UCSD-AML1 (cell line): Measurements from ENCODE around the gene IDH3A.

Experiments
- DNase-seq: peaks from one replicate; lab custom pipeline; 2025; ENCODE audit not compliant: unreplicated experiment; lab: John Stamatoyannopoulos, UW

The IDH3A gene

DNA sequence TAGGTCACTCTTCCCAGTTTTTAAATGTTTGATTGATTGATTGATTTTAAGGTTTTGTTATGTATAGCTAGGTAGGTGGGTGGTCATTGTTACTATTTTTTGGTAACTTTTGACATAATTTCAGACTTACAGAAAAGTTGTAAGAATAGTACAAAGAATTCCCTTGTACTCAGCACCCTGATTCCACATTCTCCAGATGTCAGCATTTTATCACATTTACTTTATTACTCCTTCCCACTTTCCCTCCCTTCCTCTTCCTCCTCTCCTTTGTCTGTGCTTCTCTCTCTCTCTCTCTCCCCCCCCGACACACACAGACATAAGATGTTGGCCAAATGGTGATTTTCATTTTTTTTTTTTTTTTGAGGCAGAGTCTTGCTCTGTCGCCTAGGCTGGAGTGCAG, 14.8 kb downstream of the IDH3A start:
- DNase-seq, result no peak

DNA sequence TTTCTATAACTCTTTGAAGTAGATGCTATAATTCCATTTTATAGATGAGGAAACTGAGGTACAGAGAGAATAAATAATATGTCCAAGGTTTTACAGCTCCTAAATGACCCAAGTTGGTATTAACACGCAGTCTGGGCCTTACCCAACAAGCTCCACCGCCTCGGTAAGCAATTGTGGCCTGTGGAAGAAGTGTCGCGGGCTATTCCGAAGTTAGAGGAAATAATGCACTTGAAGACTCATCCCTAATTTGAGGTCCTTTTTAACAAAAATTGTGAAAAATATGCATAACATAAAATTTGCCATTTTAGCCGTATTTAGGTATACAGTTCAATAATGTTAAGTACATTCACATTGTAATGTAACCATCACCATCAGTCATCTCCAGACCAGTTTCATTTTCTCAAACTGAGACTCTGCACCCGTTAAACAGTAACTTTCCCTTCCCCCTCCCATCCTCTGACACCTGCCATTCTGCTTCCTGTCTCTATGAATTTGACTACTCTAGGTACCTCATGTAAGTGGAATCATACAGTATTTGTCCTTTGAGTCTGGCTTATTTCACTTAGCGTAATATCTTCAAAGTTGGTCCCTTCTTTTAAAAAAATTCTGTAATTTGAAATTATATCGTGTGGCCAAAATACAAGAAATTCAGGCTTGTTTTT, 18.2 kb downstream of the IDH3A start:
- no peak for DNase-seq

DNA sequence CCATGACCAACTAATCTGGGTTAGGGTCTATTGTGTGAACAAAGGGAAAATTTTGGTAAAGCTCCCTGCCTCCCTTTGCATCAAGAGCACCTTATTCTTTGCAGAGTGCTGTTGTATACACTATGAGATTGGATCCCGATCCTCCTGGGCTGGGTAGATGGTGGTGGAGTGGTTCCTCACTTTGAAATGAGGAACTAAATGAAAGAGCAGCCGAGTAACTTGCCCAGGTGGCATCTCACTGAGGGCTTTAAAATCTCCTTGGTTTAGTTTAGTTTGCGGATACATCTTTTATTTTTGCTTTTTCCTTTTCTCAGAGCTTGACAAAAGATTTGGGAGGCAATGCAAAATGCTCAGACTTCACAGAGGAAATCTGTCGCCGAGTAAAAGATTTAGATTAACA, 19.4 kb downstream of the IDH3A start:
- DNase-seq, result no peak

DNA sequence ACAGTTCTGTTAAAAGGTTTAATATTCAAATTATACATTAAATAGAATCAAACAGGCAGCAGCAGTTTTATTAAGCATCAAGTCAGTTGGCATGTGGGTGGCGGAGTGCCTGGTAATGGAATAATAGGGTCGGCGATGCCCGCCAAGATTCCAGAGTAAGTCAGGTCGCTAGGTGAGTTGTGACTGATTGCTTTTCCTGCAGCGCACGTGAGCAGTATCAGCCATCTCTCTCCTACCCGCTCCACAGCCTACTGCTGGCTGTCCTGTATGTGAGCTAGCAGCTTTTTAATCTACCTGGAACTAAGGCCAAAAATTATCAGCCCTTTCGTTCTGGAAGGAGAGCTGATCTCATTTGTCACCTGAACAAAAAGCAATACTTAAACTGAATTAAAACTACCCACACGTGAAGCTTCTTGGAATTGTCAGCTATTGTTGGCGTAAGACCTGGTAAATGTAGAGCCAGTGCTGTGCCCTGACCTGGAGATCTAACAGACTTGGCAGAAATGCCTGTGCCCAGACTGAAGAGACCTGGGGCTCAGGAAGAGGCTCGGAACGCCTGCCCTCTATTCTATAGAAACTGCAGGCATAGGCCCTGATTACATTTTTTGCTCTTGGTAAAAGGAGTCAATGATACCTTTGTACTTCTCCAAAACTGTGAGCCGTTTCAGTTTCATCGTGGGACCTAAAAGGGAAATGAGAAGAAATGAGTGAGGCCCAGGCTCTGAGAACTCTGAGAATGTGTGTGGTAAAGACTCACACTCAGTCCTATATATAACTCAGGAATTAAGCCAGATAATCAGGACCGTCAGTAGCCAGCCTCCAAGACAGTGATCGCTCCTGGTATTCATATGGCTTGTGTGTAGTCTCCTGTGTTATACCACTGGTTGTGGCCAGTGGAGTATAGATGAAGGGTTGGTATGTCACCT, 21.9 kb downstream of the IDH3A start:
- no peak for DNase-seq

DNA sequence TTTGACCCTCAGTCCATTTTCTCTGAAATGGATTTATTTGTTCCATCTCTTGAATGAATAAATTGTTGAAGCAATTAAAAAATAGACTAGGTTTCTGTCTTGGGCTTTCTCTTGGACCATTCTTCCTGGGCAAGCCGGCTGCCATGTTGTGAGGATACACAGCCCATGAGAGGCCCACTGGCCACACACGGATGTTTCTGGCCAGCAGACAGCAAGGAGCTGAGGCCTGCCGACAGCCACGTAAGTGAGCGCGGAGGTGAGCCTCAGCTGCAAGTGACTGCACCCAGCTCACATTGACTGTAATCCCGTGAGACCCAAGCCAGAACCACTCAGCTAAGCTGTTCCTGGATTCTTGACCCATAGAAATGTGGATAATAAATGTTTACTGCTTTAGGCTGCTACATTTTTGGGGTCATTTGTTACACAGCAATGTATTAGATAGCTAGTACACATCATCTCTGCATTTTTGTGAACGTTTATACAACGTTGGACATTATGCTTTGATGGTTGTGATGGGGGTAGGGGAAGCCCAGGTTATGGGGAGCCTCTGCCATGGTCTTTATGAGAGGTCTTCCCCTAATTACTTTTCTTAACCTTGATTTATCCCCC, 22.8 kb downstream of the IDH3A start:
- no peak for DNase-seq

DNA sequence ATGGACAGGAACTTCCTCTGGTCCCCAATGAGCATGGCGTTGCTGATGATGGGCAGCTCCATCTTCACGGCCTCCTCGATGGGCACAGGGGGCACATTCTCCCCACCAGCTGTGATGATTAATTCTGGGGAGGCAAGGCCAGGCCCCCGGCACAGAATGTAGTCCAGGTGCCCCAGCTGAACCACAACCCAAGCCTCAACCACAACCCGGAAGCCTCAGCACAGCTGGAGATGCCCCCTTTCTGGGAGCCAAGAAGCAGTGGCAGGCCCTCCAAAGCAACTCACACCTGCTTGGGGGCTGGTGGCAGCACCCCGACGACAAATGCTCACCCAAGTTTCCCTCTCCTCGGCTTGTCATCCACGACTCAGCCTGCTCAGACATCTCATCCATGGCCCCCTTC, 25.2 kb downstream of the IDH3A start:
- DNase-seq, result peak; percentile 26

DNA sequence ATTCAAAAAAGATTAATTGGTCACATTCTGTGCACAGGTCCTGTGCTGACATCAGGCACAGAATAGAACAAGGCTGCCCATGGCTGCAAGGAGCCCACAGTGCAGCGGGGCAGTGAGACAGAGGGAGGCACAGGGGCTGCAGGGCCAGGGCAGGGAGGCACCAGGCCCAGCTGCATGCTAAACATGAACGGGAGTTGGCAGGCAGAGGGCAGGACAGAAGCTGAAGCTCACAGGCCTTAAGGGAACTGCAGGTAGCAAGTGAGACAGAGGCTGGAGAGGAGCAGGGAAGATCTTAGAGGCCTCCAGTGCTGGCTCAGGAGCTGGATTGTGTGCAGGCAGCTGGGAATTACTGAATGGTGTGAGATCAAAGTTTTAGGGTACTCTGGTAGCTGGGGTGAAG, 26.2 kb downstream of the IDH3A start:
- no peak for DNase-seq

DNA sequence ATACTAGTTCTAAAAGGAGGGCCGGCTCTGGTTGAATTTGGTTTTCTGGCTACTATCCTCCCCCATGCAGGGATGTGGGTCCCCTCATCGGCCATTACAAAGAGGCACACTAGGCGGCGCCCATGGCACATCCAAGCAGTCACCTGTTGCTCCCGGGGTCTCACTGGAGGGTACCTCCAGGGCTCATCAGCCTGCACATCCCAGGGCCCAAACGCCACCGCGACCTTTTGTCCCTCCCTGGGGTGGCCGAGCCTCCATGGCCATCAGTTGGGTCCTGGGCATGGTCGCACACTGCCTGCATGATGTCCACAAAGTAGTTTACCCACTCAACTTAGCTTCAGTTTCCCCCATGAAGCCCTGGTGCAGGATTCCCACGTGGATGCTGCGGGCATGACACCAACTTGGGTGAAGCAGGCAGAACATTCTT, 28.3 kb downstream of the IDH3A start:
- DNase-seq, result peak; percentile 48

DNA sequence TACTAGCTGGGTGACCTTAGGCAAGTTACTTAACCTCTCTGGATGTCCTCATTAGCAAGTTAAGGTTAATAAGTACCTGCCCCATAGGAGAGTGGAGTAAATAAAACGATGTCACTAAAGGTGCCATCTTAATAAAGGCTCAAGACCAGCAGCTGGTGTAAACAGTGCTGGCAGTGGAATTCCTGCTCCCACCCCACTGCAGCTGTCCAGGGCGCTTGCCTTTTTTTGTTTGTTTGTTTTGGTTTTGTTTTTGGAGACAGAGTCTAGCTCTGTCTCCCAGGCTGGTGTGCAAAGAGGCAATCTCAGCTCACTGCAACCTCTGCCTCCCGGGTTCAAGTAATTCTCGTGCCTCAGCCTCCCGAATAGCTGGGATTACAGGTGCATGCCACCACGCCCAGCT, 28.9 kb downstream of the IDH3A start:
- no peak for DNase-seq

DNA sequence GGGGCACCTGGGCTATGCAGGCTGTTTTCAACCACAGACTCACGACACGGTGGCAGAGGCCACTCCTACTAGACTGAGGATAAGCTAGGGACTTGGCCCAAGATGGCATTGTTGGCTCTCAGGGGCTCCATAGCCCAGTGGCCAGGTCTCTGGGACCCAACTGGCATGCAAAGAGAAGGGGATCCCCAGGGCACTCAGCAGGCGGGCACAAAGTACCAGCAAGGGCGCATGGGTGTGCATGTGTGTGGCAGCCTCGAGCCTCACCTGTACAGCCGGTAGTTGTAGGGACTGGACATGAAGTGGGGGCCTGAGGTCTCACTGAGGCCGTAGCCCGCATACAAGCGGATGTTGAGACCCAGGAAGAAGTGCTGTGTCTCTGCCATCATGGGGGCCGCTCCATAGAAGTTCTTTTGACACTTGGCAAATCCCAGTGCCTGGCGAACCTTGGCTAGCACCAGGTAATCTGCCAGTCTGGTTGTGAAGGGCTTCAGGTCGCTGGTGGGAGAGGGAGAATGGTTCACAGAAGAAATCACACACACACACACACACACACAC, 30.2 kb downstream of the IDH3A start:
- DNase-seq, result no peak

DNA sequence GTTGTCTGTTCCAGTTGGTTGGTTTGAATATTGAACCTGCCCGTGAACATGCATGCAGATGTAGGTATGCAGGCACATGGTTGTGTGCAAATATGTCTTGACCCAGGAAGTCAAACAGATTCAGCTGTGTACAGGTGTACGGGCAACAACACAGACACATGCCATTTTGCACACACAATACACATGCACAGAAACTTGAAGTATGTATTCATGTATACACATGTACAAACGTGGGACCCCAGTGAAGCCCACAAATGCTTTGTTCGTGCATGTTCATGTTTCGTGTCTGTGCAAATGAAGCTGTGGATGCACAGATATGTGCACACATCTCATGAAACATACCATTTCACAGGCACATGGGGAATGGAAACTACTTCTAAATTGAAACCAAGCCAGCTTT, 30.7 kb downstream of the IDH3A start:
- DNase-seq, result no peak

DNA sequence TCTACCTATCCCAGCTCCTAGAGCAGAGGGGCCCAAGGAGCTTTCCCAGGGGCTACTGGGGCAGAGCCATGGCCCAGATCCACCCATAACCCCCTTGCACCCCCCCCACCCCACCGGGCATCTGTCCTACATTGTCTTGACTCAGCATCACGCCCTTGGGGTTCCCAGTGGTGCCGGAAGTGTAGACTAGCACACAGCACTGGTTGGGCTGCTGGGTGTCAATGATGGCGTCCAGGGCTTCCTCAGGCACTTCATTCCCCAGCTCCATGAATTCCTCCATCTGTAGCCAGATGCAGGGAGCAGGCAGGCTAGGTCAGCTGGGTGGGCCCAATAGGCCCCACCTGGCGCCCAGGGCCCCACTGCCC, 33.2 kb downstream of the IDH3A start:
- DNase-seq, result no peak

DNA sequence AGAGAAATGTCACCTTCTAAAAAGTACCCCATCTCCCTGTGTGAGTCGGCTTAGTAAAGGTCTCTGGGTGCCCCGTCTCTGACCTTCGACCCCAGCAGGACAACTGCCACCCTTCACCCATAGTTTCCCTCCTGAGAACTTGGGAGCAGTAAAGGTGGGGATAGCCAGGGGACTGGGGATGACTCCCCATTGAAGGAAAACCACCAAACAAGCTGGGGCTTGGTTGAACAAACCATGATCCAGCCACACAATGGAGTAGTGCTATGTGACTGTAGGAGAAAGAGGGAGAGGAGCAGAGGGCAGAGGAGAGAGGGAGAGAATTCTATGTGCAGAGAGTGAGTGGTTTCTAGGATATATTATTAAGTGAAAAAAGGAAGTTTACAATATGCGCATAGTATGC, 33.7 kb downstream of the IDH3A start:
- no peak for DNase-seq

DNA sequence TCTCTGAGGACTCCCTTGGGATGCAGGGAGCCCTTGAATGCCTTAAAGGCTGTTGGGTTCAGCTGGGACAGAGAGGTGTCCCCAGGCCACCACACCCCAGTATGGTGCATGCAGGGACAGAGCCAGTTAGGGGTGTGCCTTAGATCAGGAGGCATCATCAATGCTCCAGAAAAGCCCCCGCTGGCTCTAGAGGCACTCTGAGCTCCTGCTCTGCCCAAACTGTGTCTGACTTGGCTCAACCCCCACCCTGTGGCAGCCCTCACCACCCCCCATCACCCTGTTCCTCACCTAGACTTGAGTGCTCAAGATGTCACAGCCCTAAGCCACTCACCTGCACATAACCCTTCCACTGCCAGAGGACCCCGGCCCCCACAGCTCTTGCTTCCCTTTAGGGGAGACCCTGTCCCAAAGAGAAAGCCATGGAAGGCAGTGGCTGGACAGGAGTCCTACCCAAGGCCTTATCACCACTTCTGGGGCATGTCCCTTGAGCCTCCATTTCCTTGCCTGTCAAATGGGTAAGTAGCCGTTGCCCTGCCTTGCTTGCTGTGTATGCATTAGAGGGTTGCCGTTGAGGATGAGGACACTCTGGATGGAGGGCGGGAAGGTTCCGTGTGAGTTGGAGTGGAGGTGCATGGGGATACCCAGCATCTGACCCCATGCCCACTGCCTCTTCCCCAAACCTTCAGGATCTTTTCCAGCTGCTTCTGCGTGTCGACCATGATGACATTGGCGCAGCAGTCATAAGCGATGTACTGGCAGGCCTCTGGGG, 43.8 kb downstream of the IDH3A start:
- no peak for DNase-seq

DNA sequence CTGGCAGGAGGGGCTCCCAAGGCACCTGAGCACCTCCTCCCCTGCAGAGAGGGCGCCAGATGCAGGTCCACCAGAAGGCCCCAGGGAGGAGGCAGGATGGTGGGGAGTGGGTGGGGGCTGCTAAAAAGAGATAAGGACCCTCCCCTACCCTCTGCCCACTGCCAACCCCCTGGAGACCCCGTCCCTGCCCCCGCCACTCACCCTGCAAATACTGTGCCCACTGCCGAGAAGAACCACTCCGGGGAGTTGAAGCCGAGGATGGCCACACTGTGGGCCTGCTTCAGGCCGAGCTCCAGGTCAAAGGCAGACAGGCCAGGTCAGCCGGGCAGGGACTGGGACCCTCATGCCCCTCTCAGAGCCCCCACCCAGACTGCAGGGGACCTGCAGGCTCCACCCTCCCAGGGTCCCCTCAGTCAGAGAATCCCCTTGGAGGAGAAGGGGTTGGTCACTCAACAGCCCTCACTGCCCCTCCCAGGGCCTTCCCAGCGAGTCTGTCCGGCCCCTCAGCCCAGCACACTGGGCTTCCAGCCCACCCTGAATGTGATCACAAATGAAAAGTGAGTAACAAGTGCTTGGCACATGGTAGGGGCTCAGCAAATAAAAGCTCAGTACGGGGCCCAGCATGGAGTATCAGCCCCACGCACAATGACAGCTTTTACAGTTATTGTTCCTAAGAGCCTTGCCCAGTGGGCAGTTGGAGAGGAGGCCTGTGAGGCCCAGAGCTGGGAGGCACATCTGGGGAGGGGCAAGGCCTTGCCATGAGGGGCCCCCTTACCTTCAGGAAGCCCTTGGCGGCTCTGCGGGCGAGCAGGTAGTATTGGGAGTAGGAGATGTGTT, 44.8 kb downstream of the IDH3A start:
- no peak for DNase-seq

DNA sequence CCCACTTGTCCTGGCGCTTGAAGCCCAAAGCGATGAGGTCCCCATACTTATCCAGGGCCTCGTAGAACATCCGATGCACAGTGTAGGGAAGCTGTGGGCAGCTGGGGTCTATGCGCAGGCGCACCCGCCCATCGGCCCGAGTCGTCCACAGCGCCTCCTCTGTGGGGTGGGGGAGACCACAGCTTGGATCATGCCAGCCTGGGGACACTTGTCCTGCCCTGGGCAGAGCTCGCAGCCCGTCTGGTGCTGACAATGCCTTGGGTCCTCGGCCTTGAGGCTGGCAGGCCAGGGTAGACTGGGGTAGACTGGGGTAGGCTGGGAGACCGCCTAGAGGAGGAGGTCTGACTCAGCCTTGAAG, 45.4 kb downstream of the IDH3A start:
- no peak for DNase-seq

DNA sequence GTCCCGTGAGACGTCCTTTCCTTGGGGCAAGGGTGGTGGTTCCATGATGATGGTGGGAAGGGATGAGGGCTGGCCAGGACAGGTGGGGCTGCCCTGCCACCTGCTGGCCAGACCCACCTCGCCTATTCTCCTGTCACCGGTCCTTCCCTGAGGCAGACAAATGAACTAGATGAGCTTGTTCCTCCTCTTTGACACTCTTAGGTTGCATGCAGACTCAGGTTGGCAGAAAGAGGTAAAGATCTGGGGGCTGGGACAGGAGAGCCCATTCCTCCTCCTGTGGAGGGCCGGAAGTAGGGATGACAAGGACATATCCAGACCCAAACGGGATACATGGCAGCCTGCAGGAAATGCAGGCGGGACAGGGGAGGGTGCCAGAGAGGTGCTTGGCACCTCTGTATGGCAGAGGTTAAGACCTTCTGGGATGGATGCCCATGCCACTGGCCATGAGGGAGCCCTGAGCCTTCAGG, 46.6 kb downstream of the IDH3A start:
- DNase-seq, result peak; percentile 49

DNA sequence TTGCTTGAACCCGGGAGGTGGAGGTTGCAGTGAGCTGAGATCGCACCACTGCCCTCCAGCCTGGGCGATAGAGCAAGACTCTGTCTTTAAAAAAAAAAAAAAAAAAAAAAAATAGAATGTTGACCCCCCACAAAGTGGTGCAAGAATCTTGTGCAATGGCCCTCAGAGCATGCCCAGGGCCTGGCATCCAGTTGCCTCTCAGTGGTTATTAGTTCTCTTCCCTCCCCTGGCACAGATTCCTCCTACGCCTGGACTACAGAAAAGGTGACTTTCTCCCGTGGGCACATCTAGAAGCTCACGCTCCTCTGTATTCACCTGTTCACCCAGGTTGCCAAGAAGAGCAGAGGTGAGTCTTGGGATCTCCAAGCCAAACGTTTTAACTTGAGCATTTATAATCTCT, 48.5 kb downstream of the IDH3A start:
- no peak for DNase-seq

DNA sequence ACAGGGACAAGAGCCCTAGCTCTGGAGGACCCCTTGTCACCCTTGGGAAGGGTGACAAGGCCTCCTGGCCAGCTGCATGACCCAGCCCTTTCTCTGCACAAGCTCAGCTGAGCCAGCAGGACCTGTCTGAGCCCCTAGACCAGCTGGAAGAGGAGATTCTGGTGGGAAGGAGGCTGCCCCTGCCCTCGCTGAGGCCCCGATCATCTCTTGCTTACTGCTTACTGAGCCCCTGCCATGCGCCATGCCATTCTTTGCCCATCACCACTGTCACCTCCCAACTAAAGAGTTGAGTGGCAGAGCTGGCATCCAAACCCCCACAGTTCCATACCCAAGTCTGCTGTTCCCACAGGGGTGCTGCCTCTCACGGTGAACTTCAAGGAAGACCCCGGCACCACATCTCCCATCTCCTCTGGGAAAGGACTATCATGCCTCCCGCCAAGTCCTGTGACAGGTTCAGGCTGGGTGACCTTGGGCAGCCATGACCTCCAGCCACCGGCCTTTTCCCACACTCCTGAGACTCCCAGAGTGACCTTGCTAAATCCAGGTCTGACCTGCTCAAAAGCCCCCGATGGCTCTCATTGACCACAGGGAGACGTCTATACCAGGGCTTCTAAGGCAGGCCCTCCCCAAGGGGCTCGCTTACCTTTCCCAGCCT, 51.2 kb downstream of the IDH3A start:
- no peak for DNase-seq
